GM10248 (cell line): ENCODE data around the gene TNFRSF21.

Experiments
- CTCF ChIA-PET: fragments of 300-600 bp; sonication (Branson Sonifier 250); formaldehyde crosslinking; extraction: SDS; loops from one replicate; lab custom pipeline; 2021; ENCODE audit warnings: antibody characterized with exemption; lab: Yijun Ruan, JAX
- POLR2A ChIA-PET: fragments of 350-650 bp; sonication (Branson Sonifier 250); formaldehyde crosslinking; extraction: SDS; loops from one replicate; lab custom pipeline; 2020; ENCODE audit warnings: antibody characterized with exemption; lab: Yijun Ruan, JAX
- DNase-seq: peaks from one replicate; pipeline ENCODE4 v3.0.0; 2012; ENCODE audit errors: extremely low spot score
- TF ChIP-seq, protein P1 (sequence below): IDR thresholded peaks from 2 replicates; pipeline ENCODE4 v1.5.1; 2012; ENCODE audit warnings: mild to moderate bottlenecking, low read depth; ENCODE audit errors: extremely low read depth, missing control alignments, control extremely low read depth

The TNFRSF21 gene

GRCh38 chr6:47294990-47295389 is 14.7 kb downstream of the TNFRSF21 start:
- POLR2A ChIA-PET, result no interaction called here
- TF ChIP-seq, protein P1, sequence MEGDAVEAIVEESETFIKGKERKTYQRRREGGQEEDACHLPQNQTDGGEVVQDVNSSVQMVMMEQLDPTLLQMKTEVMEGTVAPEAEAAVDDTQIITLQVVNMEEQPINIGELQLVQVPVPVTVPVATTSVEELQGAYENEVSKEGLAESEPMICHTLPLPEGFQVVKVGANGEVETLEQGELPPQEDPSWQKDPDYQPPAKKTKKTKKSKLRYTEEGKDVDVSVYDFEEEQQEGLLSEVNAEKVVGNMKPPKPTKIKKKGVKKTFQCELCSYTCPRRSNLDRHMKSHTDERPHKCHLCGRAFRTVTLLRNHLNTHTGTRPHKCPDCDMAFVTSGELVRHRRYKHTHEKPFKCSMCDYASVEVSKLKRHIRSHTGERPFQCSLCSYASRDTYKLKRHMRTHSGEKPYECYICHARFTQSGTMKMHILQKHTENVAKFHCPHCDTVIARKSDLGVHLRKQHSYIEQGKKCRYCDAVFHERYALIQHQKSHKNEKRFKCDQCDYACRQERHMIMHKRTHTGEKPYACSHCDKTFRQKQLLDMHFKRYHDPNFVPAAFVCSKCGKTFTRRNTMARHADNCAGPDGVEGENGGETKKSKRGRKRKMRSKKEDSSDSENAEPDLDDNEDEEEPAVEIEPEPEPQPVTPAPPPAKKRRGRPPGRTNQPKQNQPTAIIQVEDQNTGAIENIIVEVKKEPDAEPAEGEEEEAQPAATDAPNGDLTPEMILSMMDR, result no peak
- no peak for DNase-seq
- CTCF ChIA-PET, result no interaction called here

GRCh38 chr6:47292944-47293343 is 16.8 kb downstream of the TNFRSF21 start:
- TF ChIP-seq, protein P1, result no peak
- ChIA-PET CTCF (no interaction called here), POLR2A (no interaction called here)
- DNase-seq, result no peak

DNA sequence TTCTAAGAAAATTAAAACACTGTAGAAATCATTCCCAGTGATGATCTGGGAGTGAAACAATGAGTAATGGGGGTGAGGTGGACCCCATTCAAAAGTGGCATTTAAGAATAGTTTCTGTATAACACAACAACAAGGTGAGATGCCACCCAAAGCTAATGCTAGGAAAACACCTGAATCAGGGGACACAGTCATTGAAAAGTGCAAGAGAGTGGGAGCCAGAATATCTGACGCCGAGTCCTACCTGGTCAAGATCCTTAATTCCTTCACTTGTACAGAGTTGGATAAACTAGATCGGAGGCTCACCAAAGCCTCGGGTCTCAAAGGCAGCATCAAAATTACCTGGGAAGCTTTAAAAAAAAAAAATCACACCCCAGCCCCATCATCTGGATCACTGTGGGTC is 17.7 kb downstream of the TNFRSF21 start:
- TF ChIP-seq, protein P1, result no peak
- ChIA-PET POLR2A (no interaction called here), CTCF (interaction anchor here (1.0 kb wide), 1 partner anchor 24 kb away, joined by 3 read pairs; no protein-coding TSS in a partner anchor)
- DNase-seq, result no peak

- CTCF ChIA-PET, result interaction anchor here (1.1 to 1.8 kb wide), 3 partner anchors 11 to 19 kb away, joined by 3 to 4 read pairs (median 3); no protein-coding TSS in a partner anchor
- no peak for DNase-seq
- POLR2A ChIA-PET, result no interaction called here
- TF ChIP-seq, protein P1, result no peak
Measured at GRCh38 chr6:47290124-47290834, 19.4 kb downstream of the TNFRSF21 start.

DNA sequence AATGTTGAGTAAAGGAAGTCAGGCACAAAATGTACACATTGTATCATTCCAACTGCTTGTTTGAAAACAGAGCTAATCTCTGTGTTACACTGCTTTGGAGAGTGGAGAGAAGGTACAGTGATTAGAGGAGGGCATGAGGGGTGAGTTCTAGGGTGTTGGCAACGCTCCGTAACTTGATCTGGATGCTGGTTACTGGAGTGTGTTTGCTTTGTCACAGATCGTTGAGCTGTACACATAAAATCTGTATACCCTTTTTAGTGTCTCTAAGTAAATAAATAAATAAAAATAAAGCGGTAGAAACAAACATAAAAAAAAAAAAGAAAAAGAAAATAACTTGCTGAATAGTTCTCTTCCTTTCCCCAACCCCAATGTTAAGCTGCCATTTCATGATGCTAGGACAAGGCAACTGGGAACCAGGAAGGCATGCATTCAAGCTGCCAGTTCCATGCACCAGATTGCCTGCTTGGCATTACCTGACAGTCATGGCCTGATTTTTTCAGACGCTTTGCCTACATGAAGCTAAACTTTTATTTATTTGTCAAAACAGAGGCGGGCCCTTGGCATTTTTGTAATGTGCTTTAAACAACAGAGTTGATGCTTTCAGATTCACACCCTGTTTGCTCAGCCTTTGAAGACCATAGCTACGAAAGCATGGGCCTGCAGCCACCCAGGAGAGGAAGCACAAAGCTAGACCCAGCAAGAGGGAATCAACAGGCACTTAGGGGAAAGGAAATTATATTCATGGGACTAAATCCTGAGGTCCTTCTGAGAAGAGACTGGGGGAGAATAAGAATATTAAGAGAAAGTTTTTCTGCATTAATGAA is 21.2 kb downstream of the TNFRSF21 start:
- CTCF ChIA-PET, result interaction anchor here (0.7 kb wide), 1 partner anchor 10 kb away, joined by 3 read pairs; no protein-coding TSS in a partner anchor
- TF ChIP-seq, protein P1, result no peak
- POLR2A ChIA-PET, result no interaction called here
- no peak for DNase-seq

GRCh38 chr6:47286301-47286700 is 23.4 kb downstream of the TNFRSF21 start:
- no peak for DNase-seq
- TF ChIP-seq, protein P1, result no peak
- CTCF ChIA-PET, result interaction anchor here (1.1 to 1.3 kb wide), 2 partner anchors 15 to 17 kb away, joined by 3 to 4 read pairs; no protein-coding TSS in a partner anchor
- POLR2A ChIA-PET, result no interaction called here
